GM19328 (cell line): Measurements from ENCODE around the gene F2R.
"Not testable (repeated sequence)": the region's sequence is repeated elsewhere in the genome, so short reads cannot be mapped to it uniquely, and the experiment has no call there.

Experiments used
- ATAC-seq: cut with Tn5 transposase; IDR thresholded peaks from one replicate; pipeline ENCODE4 v1.9.1; 2021; ENCODE audit warnings: mild to moderate bottlenecking, moderate library complexity; ENCODE audit not compliant: unreplicated experiment

Gene F2R

GRCh38 chr5:76747706-76748105 lies 31.8 kb downstream of the F2R start:
- ATAC-seq = no peak

DNA sequence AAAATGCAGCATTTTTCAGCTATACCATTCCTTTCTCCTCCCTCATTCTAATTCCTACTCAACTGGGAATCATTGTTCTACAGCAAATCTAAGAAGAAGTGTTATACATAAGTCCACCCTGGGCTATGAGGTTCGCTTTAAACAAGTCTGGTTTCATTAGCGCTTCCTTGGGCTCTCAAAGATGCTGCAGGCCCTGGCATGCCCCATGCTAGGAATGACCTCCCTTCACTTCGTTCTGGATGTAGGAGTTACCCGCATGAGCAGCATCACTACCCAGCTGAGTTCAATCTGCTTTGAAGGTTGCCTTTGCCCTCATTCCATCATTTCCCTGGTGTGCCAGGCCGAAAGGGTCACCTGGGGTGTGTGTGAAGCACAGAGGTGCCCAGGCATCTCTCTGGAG lies 35.4 kb downstream of the F2R start:
- ATAC-seq = no peak

- ATAC-seq = no peak
Measured at GRCh38 chr5:76754668-76755078, 38.7 kb downstream of the F2R start.

GRCh38 chr5:76755779-76756637 lies 40.1 kb downstream of the F2R start:
- ATAC-seq = no peak

DNA sequence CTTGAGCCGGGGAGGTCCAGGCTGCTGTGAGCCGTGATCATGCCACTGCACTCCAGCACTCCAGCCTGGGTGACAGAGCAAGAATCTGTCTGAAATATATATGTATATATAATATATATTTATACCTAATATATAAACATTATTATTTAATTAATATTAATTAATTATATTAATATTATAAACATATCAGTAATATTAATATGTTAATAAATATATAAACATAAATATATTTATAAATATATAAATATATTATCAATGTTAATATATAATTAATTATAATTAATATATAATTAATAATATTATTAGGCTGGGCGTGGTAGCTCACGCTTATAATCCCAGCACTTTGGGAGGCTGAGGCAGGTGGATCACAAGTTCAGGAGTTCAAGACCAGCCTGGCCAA lies 41.1 kb downstream of the F2R start:
- ATAC-seq = no peak

DNA sequence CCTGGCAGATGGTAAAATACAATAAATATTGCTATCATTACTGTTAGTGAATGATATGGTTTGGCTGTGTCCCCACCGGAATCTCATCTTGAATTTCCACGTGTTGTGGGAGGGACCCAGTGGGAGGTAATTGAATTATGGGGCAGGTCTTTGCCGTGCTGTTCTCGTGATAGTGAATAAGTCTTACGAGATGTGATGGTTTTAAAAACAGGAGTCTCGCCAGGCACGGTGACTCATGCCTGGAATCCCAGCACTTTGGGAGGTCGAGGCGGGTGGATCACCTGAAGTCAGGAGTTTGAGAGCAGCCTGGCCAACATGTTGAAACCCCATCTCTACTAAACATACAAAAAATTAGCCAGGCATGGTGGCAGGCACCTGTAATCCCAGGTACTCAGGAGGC lies 45.2 kb downstream of the F2R start:
- not testable (repeated sequence) for ATAC-seq

GRCh38 chr5:76762484-76762883 lies 46.6 kb downstream of the F2R start:
- ATAC-seq = no peak

DNA sequence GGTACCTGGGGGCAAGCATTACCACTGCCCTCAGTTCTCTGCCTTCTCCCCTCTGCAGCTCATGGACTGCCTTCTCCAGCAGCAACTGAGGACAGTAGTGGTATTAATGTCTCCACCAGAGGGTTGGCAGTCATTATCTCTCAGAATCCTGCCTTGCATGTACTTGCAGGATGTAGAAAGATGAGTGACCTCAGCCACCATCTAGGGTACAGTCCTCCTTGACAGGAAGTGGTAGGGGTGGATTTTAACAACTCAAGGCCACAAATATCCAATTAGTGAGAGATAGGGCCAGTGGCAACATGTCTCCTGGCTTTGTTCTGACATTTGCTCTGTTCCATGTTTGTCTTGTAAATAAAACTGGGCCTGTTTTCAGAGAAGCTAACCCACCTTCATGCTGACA lies 47.2 kb downstream of the F2R start:
- ATAC-seq = no peak

DNA sequence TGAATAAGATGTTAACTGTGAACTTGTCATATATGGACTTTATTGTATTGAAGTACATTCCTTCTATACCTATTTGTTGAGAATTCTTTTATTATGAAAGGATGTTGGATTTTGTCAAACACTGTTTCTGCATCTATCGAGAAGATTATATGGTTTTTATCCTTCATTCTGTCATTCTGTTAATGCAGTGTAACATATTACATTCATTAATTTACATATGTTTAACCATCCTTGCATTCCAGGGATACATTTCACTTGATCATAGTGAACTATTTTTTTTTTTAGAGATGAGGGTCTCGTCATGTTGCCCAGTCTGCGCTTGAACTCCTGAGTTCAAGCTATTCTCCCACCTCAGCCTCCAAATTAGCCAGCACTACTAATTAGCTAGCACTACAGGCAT lies 48.4 kb downstream of the F2R start:
- no peak for ATAC-seq

DNA sequence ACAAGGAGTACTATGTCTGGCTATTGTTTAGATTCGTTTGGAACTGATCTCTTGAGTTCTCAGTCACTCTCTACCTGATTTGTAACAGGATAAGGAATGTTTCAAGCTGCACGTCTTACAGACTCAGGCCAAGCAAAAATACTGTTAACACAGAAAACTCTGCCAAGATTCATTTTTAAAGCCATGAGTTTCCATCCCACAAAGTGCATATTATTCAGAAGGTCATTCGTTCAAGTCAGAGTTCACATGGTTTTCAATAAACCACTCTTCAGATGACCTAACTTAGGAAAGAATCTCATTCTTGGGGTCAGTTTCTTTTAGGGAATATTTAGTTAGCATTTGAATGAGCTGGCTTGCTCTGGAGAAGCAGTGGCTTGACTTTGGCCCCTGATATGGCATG lies 49.3 kb downstream of the F2R start:
- ATAC-seq = no peak

- ATAC-seq = no peak
Measured at GRCh38 chr5:76766746-76767145, 50.8 kb downstream of the F2R start.

- not testable (repeated sequence) for ATAC-seq
Measured at GRCh38 chr5:76771041-76771440, 55.1 kb downstream of the F2R start.

GRCh38 chr5:76771705-76772405 lies 55.9 kb downstream of the F2R start:
- no peak for ATAC-seq

DNA sequence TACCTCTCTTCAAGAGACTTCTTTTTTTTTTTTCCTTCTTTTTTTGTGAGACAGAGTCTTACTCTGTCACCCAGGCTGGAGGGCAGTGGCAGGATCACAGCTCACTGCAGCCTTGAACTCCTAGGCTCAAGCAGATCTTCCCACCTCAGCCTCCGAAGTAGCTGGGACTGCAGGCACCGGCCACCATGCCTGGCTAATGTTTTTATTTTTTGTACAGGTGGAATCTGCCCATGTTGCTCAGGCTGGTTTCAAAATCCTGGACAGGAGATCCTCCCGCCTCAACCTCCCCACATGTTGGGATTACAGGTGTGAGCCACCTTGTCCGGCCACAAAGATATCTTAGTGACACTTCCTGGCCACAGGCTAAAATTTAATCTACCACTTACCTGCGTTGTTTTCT lies 60.0 kb downstream of the F2R start:
- no peak for ATAC-seq

DNA sequence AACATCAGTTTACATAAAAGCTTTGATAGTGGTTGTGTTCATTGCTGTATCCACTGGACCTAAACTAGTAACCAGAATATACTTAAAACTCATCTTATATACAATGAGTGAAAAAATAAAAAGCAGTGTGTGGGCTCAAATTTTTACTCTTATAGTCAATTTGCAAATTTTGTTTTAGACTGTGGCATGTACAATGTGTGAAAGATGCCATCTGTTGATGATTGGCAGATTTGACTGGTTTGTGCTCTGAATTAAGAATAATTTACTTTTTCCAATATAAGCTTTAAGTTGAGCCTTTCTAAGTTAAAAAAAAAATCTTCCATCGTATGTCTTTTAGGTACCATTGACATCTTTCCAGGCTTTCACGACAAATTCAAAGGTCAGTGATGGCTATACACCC lies 60.5 kb downstream of the F2R start:
- no peak for ATAC-seq

- ATAC-seq = not testable (repeated sequence)
Measured at GRCh38 chr5:76780616-76781015, 64.7 kb downstream of the F2R start.

DNA sequence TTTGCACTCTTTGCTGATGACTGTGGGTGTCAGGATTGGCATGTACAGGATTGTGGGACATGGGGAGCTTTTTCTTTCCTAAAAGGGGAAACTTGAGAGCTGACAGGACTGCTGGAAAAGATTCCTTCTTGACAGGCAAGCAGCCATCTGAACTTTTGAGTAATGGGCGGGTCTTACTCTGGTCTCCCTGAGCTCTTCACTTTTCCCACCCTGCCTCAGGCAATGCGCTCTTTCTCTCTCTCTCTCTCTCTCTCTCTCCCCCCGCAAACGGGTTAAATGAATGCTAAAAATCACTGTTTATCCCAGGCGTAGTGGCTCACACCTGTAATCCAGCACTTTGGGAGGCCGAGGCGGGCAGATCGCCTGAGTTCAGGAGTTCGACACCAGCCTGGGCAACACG lies 65.8 kb downstream of the F2R start:
- no peak for ATAC-seq

DNA sequence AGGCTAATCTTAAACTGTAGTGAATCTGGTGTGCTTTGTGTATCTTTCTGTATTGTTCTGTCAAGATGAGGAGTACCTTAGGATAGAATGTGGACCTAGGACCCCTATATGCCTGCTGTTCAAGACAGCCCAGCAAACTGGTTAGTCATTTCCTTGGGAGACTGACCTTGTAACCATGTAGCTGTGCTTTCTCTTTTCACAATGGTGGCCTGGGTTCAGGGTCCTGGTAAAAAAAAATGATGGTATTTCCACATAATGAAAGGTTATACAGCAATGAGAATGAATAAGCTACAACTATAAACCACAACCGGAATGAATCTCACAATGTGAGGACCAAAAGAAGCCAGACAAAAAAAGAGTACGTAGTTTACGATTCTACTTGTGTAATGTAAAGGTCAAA lies 66.5 kb downstream of the F2R start:
- ATAC-seq = no peak
